Erythroblast (primary cell): Measurements from ENCODE around the gene LCT.

Experiments
- GATA1 ChIP-seq: IDR thresholded peaks from 2 replicates; pipeline ENCODE4 v1.6.1; 2011; ENCODE audit warnings: low read depth, mild to moderate bottlenecking, control low read depth, low read length, moderate library complexity
- POLR2A ChIP-seq: IDR thresholded peaks from 2 replicates; pipeline ENCODE4 v1.6.1; 2011; ENCODE audit warnings: mild to moderate bottlenecking, low read length

GRCh38 chr2:135826544-135826943 is 10.4 kb downstream of the LCT start:
- TF ChIP-seq POLR2A = no peak
- no peak for TF ChIP-seq GATA1
